Frontal cortex (tissue), 4 donors: ENCODE measurements around the gene HECW1. TPM values are rescaled to one million over a fixed set of nuclear protein-coding genes. Genes with fewer than 3 reads are reported as not detected.
A peak's percentile ranks its signal among the peaks of the same experiment; 100 is the strongest.
"Not testable (repeated sequence)": the region's sequence is repeated elsewhere in the genome, so short reads cannot be mapped to it uniquely, and the experiment has no call there.

Experiments used
- DNase-seq, 2 donors: peaks; one replicate each; pipeline ENCODE4 v3.0.0; 2012; ENCODE audit warnings: low spot score in 2 of 2
- FAIRE-seq: peaks from 2 replicates; lab custom pipeline; 2012; peaks lifted over from hg19 to GRCh38; lab: Jason Lieb, UNC
- total RNA-seq: library from RNA; depleted of rRNA; stranded (reverse); fragments of >200 nt; gene quantifications from one replicate; pipeline ENCODE4 v1.2.3, GENCODE V29; 2014
- donor health status: control.
- donor health status: control.
- donor health status: control.

Gene HECW1
- total RNA-seq, 1 donor from 2014 or later = 41.6 TPM

GRCh38 chr7:43582503-43583423 lies 470.3 kb downstream of the HECW1 start, which contains the start of gene STK17A:
STK17A (plus strand) TSS chr7:43583108; CDS start chr7:43583244, 136 bp downstream.
- FAIRE-seq (no peak), DNase-seq (peak; percentile 87 to 90)

- no peak for FAIRE-seq
- DNase-seq = peak; percentile 46
These were observed 471.2 kb downstream of the HECW1 start for GRCh38 chr7:43583424-43584194.

DNA sequence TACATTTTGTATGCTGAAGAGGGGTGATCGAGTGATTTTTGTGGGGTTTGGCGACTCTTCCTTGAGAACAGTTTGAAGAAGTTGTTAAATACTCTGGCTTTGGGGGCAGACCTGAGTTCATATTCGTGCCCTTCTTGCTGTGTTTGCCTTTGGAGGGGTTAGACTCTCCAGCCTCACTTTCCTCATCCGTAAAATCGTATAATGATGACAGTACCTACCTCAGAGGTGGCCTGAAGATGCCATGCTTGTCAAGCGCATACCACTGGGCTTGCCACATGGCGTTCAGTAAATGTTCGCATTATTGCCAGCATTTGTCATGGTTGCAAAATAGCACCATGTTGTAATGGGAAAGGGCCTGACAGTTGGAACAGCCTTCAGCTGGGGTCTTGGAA lies 471.7 kb downstream of the HECW1 start:
- no peak for FAIRE-seq

GRCh38 chr7:43584733-43585132 lies 472.3 kb downstream of the HECW1 start:
- DNase-seq, FAIRE-seq: not testable (repeated sequence)

More for the DNA sequence above, 471.7 kb downstream of the HECW1 start:
- DNase-seq = no peak

GRCh38 chr7:43585562-43585961 lies 473.1 kb downstream of the HECW1 start:
- no peak for FAIRE-seq
- DNase-seq = no peak

GRCh38 chr7:43586251-43586900 lies 473.9 kb downstream of the HECW1 start:
- no peak for DNase-seq
- no peak for FAIRE-seq

GRCh38 chr7:43588477-43589132 lies 476.2 kb downstream of the HECW1 start:
- no peak for FAIRE-seq
- DNase-seq = no peak

- FAIRE-seq = no peak
- no peak for DNase-seq
These were observed 476.7 kb downstream of the HECW1 start for GRCh38 chr7:43589133-43589478.

GRCh38 chr7:43589728-43590127 lies 477.3 kb downstream of the HECW1 start:
- no peak for FAIRE-seq

GRCh38 chr7:43590862-43591557 lies 478.6 kb downstream of the HECW1 start:
- no peak for FAIRE-seq
- no peak for DNase-seq

More at GRCh38 chr7:43589728-43590127, 477.3 kb downstream of the HECW1 start:
- DNase-seq = no peak

DNA sequence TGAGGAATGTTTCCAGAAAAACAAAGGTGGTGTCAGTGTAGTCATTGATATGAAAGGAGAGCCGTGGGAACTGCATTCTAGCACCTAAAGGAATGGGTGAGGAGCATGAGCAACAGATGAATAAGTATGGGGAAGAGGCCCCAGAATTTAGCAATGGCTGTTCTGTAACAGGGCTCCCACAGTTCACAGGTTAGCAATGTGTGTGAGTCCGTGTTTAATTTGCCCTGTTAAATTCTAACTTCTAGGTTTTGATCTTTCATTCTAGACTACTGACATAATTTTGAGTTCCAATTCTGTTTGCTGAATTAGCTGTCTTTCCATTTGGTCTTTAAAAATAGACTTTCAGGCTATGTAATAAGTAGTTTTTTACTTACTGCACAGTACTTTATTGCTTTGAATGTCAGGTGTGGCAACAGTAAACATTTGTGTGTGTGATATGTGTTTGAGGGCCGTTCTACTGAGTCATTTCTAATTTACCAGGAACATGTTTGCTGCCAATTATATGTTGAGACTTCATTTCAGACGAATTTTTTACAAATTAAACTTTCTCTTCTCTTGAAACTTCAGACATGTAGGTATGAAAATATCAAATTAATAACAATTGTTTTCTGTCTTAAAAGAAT lies 479.2 kb downstream of the HECW1 start:
- FAIRE-seq = no peak
- no peak for DNase-seq

DNA sequence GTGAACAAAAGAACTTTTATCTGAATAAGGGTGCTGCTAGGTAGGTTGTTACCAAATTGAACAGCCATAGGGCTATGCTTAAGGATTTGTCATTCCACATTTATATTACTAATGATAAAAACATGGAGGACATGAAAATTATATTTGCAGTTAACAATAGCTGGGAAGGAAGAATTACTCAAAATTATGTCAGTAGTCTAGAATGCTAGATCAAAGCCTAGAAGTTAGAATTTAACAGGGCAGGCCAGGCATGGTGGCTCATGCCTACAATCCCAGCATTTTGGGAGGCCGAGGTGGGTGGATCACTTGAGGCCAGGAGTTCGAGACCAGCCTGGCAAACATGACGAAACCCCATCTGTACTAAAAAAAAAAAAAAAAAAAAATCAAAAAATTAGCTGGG lies 479.9 kb downstream of the HECW1 start:
- no peak for DNase-seq
- no peak for FAIRE-seq

- FAIRE-seq = no peak
These were observed 480.6 kb downstream of the HECW1 start for GRCh38 chr7:43593010-43593409.

GRCh38 chr7:43594020-43594419 lies 481.6 kb downstream of the HECW1 start:
- DNase-seq (no peak), FAIRE-seq (no peak)

More at GRCh38 chr7:43593010-43593409, 480.6 kb downstream of the HECW1 start:
- no peak for DNase-seq

DNA sequence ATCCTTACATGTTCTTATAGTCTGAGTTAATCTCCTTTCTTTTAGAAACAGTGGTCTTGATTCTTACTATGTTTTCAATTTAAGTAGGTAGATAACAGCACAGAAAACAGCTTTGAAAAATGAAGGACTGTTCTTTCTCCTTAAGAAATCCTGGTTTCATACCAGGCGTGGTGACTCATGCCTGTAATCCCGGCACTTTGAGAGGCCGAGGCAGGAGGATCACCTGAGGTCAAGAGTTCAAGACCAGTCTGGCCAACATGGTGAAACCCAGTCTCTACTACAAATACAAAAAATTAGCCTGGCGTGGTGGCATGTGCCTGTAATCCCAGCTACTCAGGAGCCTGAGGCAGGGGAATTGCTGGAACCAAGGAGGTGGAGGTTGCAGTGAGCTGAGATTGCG lies 484.0 kb downstream of the HECW1 start:
- DNase-seq, FAIRE-seq: not testable (repeated sequence)

DNA sequence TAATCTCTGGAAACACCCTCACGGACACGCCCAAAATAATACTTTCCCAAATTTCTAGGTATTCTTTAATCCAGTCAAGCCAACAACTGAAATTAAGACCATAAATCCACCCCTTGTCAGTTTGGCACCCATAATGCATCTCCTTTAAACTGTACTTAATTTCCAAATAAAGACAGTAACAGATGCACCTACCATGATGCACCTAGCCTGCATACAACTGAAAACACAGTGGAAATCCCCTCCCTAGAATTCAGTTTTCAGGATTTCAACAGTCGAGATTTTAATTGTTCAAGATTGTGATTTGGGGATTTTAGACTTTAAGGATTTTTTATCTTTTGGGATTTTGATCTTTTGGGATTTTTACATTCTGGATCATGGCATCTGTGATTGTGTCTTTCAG lies 487.6 kb downstream of the HECW1 start:
- DNase-seq (no peak), FAIRE-seq (no peak)

- no peak for FAIRE-seq
- DNase-seq = no peak
These were observed 489.8 kb downstream of the HECW1 start for GRCh38 chr7:43602256-43602655.

DNA sequence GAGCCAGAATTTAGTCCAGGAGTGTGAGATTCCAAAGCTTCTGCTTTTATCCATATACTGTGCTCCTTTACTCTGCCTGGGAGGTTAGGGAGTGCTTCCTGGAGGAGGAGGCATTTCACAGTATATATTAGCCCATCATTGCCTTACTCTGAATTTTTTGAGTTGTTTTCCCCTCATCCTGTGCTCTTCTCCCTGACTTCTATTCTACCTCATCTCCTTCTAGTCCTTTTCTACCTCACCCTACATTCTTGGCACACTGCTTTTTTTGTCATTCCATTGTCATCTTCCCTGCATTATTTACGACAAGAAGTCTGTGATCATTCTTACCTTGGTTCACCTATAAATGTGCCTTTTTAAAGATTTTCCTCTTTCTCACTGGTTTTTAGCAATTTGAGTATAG lies 491.8 kb downstream of the HECW1 start:
- no peak for DNase-seq
- FAIRE-seq = no peak

- no peak for FAIRE-seq
- DNase-seq = no peak
These were observed 496.6 kb downstream of the HECW1 start for GRCh38 chr7:43609097-43609496.
